ENCODE results near the gene NCAPH2.

Gene NCAPH2

DNA sequence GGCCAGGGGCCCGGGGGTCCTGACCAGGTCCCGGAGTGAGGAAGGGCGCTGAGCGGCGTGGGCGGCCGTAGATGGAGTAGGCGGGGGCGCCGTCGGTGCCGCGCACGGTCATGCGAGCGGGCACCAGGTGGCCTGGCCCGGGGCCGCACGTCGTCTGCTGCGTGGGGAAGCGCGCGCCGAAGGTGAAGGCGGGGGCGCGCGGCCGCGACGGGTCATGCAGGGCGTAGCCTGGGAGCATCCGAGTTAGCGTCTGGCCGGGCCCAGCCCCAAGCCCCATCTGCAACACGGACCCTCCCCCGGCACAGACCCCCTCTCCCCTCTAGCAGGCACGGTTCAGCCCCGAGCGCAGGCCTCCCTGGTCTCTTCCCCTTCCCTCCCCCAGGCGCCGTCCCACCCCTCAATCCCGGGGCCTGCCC lies 23.5 kb downstream of the NCAPH2 start:
- peak; percentile 73 to 87 for DNase-seq

DNA sequence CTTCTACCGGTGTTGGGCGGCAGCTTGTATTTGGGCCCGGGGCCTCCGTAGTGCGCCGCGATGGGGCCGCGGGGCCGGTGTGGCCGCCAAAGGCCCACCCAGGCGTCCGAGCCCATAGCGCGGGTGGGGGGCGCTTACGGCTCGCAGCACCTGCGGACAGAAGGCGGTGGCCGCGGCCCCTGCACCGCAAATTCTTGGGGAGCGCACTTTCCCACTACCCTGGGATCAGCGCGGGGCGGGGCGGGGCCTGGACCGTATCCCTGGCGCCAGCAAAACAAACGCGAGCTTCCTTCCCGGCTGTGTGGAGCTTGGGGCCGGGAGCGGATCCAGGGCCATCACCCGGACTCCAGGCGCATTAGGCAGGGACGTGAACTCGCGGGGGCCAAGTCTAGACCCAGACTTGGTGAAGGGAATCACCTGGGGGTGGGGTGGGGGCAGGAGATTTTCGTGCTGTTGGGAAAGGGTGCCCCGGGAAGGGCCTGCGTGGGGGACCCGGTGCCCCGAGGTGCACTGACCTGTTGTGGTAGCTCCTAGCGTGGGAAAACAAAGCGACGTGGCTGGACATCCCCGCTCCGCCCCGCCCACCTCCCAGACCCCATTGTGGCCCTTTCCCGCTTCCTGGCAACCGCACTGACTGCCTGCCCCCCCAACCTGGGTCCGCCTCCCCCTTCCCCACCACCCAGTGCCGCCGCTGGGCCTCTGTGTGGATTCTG lies 24.1 kb downstream of the NCAPH2 start:
- DNase-seq = peak; percentile 21 to 56

GRCh38 chr22:50532824-50533796 lies 25.1 kb downstream of the NCAPH2 start:
- no peak for DNase-seq

- DNase-seq = peak; percentile 46 to 77
Observed at GRCh38 chr22:50533856-50534711, 26.1 kb downstream of the NCAPH2 start.

DNA sequence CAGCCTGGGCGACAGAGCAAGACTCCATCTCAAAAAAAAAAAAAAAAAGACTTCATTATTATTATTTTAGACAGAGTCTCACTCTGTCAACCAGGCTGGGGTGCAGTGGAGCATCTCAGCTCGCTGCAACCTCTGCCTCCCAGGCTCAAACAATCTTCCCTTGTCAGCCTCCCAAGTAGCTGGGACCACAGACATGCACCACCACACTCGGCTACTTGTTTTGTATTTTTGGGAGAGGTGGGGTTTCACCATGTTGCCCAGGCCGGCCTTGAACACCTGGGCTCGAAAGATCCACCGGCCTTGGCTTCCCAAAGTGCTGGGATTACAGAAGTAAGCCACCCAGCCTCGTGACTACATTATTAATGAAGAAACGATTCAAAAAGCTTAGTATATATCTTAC lies 27.1 kb downstream of the NCAPH2 start:
- no peak for DNase-seq

- no peak for DNase-seq
Observed at GRCh38 chr22:50536226-50536625, 28.2 kb downstream of the NCAPH2 start.

- no peak for DNase-seq
Observed at GRCh38 chr22:50537765-50538164, 29.7 kb downstream of the NCAPH2 start.

- no peak for DNase-seq
Observed at GRCh38 chr22:50540381-50540780, 32.4 kb downstream of the NCAPH2 start.

DNA sequence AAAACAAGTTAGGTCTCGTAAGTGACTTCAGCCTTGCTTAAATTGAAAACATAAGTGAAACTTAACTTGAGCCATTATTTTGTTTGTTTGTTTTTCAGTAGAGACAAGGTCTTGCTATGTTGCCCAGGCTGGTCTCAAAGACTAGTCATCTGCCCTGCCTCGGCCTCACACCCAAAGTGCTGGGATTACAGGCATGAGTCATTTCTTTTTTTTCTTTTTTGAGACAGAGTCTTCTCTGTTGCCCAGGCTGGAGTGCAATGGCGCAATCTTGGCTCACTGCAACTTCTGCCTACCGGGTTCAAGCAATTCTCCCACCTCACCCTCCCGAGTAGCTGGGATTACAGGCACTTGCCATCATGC lies 33.6 kb downstream of the NCAPH2 start:
- peak; percentile 93 to 95 for DNase-seq

GRCh38 chr22:50542416-50542927 lies 34.4 kb downstream of the NCAPH2 start:
- peak; percentile 92 to 97 for DNase-seq

DNA sequence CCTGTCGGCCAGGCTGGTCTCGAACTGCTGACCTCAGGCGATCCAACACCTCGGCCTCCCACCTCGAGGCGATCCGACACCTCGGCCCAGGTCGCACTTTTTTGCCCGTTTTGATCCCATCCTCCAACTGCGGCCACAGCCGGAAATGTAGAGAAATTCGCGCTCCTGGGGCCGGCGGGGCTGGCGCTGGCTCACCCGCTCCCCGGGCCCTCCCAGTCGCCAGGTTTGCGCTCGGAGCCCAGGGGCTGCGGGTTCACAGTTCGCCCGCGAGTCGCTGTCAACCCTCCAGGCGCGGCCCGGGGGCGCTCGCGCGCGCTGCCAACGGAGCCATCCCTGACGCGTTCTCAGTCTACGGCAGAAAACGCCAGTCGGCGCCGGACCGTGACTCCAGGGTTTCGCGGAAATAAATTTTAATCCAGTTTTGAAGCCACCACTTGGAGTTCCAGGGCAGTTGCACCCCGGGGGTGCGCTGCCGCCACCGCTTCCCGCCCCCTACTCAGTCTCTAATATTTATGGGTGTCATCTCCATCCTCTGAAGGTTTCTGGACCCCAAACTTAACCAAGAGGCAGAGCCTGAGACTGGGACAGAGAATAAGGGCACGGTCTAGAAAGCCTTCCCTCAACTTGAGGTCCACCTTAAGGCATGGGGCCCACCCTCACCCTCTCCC lies 36.2 kb downstream of the NCAPH2 start:
- peak; percentile 75 to 80 for DNase-seq

- DNase-seq = no peak
Observed at GRCh38 chr22:50544746-50545253, 36.8 kb downstream of the NCAPH2 start.

DNA sequence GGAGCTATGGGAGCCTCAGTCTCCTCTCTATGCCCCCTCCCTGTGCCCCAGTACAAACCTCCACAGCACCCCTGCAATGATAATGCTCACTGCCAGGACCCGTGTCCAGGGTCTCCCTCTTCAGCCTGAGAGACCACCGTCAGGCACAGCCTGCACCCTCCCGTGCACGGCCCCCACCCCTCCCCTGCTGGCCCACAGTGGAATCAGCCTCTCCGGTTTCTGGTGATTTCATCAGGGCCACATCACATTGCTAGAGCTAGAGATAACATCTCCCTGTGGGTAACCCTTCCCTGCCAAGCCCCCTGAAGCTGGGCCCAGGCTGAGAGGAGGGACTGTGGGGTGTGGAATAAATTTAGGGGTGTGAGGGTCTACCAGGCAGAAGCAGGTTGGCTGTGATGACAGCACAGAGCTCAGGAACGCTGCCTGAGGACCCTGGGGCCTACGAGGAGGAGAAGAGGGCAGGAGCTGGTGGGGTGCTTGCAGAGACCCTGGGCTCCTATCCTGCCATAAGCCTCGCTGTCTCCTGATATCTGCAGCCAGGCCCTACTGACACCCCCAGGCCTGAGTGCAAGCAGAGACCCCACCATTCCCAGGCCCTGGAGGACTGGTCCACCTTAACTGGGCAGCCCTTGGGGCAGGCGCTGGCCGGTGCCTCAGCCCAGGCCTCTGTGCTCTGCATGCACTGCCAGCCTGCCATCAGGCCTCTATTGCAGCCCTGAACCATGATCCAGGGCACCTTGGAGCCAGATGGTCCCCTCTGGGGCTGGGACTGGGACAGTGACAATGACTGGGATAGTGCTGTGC lies 37.7 kb downstream of the NCAPH2 start, which contains the start of gene KLHDC7B:
TSS of gene KLHDC7B (plus strand) at position 378 of the 804 bp plus-strand sequence. CDS start at position 723, 345 bp downstream.
- no peak for DNase-seq

GRCh38 chr22:50546326-50547262 lies 38.6 kb downstream of the NCAPH2 start:
- no peak for DNase-seq

- no peak for DNase-seq
Observed at GRCh38 chr22:50547263-50547985, 39.4 kb downstream of the NCAPH2 start.

GRCh38 chr22:50548040-50548920 lies 40.3 kb downstream of the NCAPH2 start:
- no peak for DNase-seq

- DNase-seq = no peak
Observed at GRCh38 chr22:50548921-50549790, 41.1 kb downstream of the NCAPH2 start.

Measured in inflammatory macrophage (primary cell).